Measurements from ENCODE around the gene RUFY1. TPM values are rescaled to one million over a fixed set of nuclear protein-coding genes. Genes with fewer than 3 reads are reported as not detected.

The RUFY1 gene
- total RNA-seq, 4 donors from 2014 or later: 37.7 to 98.5 (median 52.7) TPM

DNA sequence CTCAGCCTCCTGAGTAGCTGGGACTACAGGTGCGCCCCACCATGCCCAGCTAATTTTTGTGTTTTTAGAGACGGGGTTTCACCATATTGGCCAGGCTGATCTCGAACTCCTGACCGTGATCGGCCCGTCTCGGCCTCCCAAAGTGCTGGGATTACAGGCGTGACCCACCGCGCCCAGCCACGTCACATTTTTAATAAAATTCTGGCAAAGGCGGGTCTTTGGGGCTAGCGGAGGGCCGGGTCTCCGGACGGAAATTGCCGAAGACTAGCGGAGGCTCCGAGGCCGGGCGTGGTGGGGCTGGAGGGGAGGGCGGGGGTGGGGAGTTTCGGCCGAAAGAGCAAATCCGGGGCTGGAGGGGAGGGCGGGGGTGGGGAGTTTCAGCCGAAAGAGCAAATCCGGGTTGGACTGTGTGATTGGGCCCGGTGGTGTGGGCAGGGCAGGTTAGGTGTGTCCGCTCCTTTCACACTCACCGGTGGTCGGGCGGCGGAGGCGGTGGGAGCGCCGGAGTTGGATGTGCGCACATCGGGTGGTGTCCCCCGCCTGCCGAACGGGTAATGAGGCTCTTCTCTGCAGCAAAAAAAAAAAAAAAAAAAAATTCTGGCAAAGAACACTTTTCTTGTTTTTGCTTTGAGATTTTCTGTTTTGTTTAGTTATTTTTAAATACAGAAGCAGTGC lies 27.1 kb downstream of the RUFY1 start:
- in situ Hi-C loops (cut with MboI; ENCODE audit: low pct_ligation_motif_present in 1 of 4, low pct_unique_long_range_greater_than_20kb in 1 of 4, low sequenced_read_pairs in 3 of 4) (no loop called here), intact Hi-C loops (cut with DNase I; ENCODE audit: low total_unique reads) (no loop called here)
- DNase-seq: no peak
- Histone ChIP-seq H3K4me1 (no peaks in the 10 kb centered on the region), H3K36me3 (peaks cover 0 to 41% (median 10%) of the 10 kb centered on the region in 4 donors), H3K27ac (no peak overlapping the region), H3K9me3 (no peaks in the 10 kb centered on the region), H3K27me3 (no peaks in the 10 kb centered on the region), H3K4me3 (no peak overlapping the region)
- TF ChIP-seq EP300 (IDR thresholded peaks at IDR 0.05; ENCODE audit: low read depth) (no peak), POLR2AphosphoS5 (IDR thresholded peaks at IDR 0.05) (no peak), POLR2A (IDR thresholded peaks at IDR 0.05) (no peak)
- TF ChIP-seq, protein P1, sequence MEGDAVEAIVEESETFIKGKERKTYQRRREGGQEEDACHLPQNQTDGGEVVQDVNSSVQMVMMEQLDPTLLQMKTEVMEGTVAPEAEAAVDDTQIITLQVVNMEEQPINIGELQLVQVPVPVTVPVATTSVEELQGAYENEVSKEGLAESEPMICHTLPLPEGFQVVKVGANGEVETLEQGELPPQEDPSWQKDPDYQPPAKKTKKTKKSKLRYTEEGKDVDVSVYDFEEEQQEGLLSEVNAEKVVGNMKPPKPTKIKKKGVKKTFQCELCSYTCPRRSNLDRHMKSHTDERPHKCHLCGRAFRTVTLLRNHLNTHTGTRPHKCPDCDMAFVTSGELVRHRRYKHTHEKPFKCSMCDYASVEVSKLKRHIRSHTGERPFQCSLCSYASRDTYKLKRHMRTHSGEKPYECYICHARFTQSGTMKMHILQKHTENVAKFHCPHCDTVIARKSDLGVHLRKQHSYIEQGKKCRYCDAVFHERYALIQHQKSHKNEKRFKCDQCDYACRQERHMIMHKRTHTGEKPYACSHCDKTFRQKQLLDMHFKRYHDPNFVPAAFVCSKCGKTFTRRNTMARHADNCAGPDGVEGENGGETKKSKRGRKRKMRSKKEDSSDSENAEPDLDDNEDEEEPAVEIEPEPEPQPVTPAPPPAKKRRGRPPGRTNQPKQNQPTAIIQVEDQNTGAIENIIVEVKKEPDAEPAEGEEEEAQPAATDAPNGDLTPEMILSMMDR (IDR thresholded peaks at IDR 0.05): no peak
- 92 to 97% methylated on average over 14 to 42 of the region's 42 CpGs for WGBS, 2 donors (ENCODE audit: low coverage in 1 of 2)

DNA sequence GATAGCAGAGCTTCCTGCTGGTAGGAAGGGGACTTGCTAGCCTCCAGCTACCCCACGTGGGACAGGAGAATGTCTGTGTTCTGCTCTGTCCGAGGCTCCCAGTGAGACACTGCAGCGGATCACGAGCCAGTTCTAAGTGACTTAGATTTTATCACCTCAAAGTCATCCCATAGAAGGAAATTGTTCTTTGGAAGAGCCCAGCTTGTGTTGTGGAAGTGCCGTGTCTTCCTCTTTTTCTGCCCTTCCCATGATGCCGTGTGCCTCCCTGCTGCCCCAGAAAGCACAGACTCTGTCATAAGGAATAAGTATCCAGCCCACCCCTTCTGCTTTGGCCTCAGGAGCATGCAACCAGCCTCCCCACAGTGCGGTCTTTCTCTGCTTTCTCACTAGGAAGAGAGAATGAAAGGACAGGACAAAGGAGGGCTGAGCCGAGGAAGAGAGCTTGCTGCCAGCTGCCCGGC lies 35.6 kb downstream of the RUFY1 start:
- H3K27ac ChIP-seq: no peak overlapping the region
- intact Hi-C loops (cut with DNase I; ENCODE audit: low total_unique reads): no loop called here
- DNase-seq: no peak
- TF ChIP-seq POLR2AphosphoS5 (IDR thresholded peaks at IDR 0.05) (no peak), EP300 (IDR thresholded peaks at IDR 0.05; ENCODE audit: low read depth) (no peak), POLR2A (IDR thresholded peaks at IDR 0.05) (no peak)
- TF ChIP-seq, protein P1 (IDR thresholded peaks at IDR 0.05): no peak
- peaks cover 0 to 63% (median 16%) of the 10 kb centered on the region in 4 donors for H3K36me3 ChIP-seq
- H3K9me3 ChIP-seq: no peaks in the 10 kb centered on the region
- no peak overlapping the region for H3K4me3 ChIP-seq
- H3K4me1 ChIP-seq: no peaks in the 10 kb centered on the region
- in situ Hi-C loops (cut with MboI; ENCODE audit: low pct_ligation_motif_present in 1 of 4, low pct_unique_long_range_greater_than_20kb in 1 of 4, low sequenced_read_pairs in 3 of 4): no loop called here
- 71% methylated on average over 9 of the region's 9 CpGs; no CpG with 5 or more reads in 1 of the 2 donors for WGBS, 2 donors (ENCODE audit: low coverage in 1 of 2)
- H3K27me3 ChIP-seq: no peaks in the 10 kb centered on the region

DNA sequence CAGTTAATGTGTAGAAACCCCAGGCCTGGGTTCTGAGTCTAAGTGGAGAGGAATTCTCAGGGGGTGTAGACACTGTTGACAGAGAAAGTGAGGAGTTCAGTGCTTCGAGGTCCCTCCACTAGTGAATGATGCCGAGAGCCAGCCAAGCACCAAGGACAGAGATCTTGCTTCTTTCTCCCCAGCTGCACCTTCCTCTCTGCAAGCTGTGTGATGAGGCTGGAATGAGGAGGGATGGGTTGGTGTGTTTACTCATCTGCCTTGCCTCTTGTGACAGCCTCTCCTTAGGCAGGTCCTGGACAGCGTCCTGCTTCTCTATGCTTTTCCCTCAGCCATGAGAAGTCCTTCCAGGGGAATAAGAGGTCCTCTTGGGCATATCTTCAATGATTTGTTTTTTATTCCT lies 37.8 kb downstream of the RUFY1 start:
- 89 to 100% methylated on average over 3 of the region's 3 CpGs for WGBS, 2 donors (ENCODE audit: low coverage in 1 of 2)
- DNase-seq: no peak
- no peak overlapping the region for H3K27ac ChIP-seq
- in situ Hi-C loops (cut with MboI; ENCODE audit: low pct_ligation_motif_present in 1 of 4, low pct_unique_long_range_greater_than_20kb in 1 of 4, low sequenced_read_pairs in 3 of 4): no loop called here
- intact Hi-C loops (cut with DNase I; ENCODE audit: low total_unique reads): no loop called here
- H3K36me3 ChIP-seq: peaks cover 0 to 77% (median 26%) of the 10 kb centered on the region in 4 donors
- no peak overlapping the region for H3K4me3 ChIP-seq
- H3K27me3 ChIP-seq: no peaks in the 10 kb centered on the region
- no peak for TF ChIP-seq POLR2A (IDR thresholded peaks at IDR 0.05)
- no peak for TF ChIP-seq POLR2AphosphoS5 (IDR thresholded peaks at IDR 0.05)
- no peak for TF ChIP-seq EP300 (IDR thresholded peaks at IDR 0.05; ENCODE audit: low read depth)
- TF ChIP-seq, protein P1 (IDR thresholded peaks at IDR 0.05): no peak
- H3K4me1 ChIP-seq: no peaks in the 10 kb centered on the region
- no peaks in the 10 kb centered on the region for H3K9me3 ChIP-seq

DNA sequence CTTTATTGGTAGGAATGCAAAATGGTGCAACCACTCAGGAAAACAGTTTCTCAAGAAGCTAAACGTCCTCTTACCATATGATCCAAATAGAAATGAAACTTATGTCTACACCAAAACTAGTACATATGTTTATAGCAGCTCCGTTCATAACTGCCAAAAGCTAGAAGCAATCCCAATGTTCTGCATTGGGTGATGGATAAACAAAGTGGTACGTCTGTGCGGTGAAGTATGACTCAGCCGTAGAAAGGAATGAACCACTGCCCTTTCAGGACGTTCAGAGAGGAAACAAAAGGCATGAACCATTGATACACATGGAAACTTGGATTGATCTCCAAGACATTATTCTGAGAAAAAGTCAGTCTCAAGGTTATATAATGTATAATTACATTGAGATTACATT lies 45.6 kb downstream of the RUFY1 start:
- Histone ChIP-seq H3K36me3 (peaks cover 0 to 83% (median 39%) of the 10 kb centered on the region in 4 donors), H3K9me3 (no peaks in the 10 kb centered on the region), H3K4me1 (no peaks in the 10 kb centered on the region), H3K4me3 (no peak overlapping the region), H3K27ac (no peak overlapping the region), H3K27me3 (no peaks in the 10 kb centered on the region)
- intact Hi-C loops (cut with DNase I; ENCODE audit: low total_unique reads) (no loop called here), in situ Hi-C loops (cut with MboI; ENCODE audit: low pct_ligation_motif_present in 1 of 4, low pct_unique_long_range_greater_than_20kb in 1 of 4, low sequenced_read_pairs in 3 of 4) (no loop called here)
- 75 to 83% methylated on average over 6 of the region's 6 CpGs for WGBS, 2 donors (ENCODE audit: low coverage in 1 of 2)
- TF ChIP-seq, protein P1 (IDR thresholded peaks at IDR 0.05): no peak
- no peak for TF ChIP-seq POLR2A (IDR thresholded peaks at IDR 0.05)
- no peak for TF ChIP-seq EP300 (IDR thresholded peaks at IDR 0.05; ENCODE audit: low read depth)
- no peak for TF ChIP-seq POLR2AphosphoS5 (IDR thresholded peaks at IDR 0.05)
- no peak for DNase-seq

All from transverse colon (tissue), 4 donors.